Hepatocyte (in vitro differentiated cells): ENCODE results near the gene FAM131C. TPM values are rescaled to one million over a fixed set of nuclear protein-coding genes. Genes with fewer than 3 reads are reported as not detected.
"Not testable (repeated sequence)": the region's sequence is repeated elsewhere in the genome, so short reads cannot be mapped to it uniquely, and the experiment has no call there.

Experiments used
- DNase-seq: peaks from one replicate; pipeline ENCODE4 v3.0.0-alpha.2; 2016; ENCODE audit warnings: low spot score
- H2AFZ ChIP-seq: fragments of 200-600 bp; sonication (generic); 2 replicates; pipeline ENCODE4 v1.6.0; 2016; ENCODE audit warnings: antibody characterized with exemption, mild to moderate bottlenecking
- H3K27ac ChIP-seq: fragments of 200-600 bp; sonication (generic); 2 replicates; pipeline ENCODE4 v1.5.1; 2016; ENCODE audit warnings: mild to moderate bottlenecking
- H3K27me3 ChIP-seq: fragments of 200-600 bp; sonication (generic); 2 replicates; pipeline ENCODE4 v1.6.1; 2016
- H3K36me3 ChIP-seq: fragments of 200-600 bp; sonication (generic); replicated peaks from 2 replicates; pipeline ENCODE4 v1.5.1; 2016; ENCODE audit warnings: low read depth; ENCODE audit not compliant: insufficient read depth
- H3K4me1 ChIP-seq: fragments of 200-600 bp; sonication (generic); 2 replicates; pipeline ENCODE4 v1.5.1; 2016; ENCODE audit warnings: mild to moderate bottlenecking, moderate library complexity; ENCODE audit not compliant: insufficient read depth
- H3K4me2 ChIP-seq: fragments of 200-600 bp; sonication (generic); 2 replicates; pipeline ENCODE4 v1.6.0; 2016
- H3K4me3 ChIP-seq: fragments of 200-600 bp; sonication (generic); 2 replicates; pipeline ENCODE4 v1.5.1; 2016; ENCODE audit warnings: mild to moderate bottlenecking
- H3K79me2 ChIP-seq: fragments of 200-600 bp; sonication (generic); 2 replicates; pipeline ENCODE4 v1.6.0; 2017; ENCODE audit warnings: mild to moderate bottlenecking
- H3K9me2 ChIP-seq: fragments of 200-600 bp; sonication (generic); replicated peaks from 2 replicates; pipeline ENCODE4 v1.6.0; 2017; ENCODE audit warnings: mild to moderate bottlenecking; ENCODE audit not compliant: insufficient read depth
- H3K9me3 ChIP-seq: fragments of 200-600 bp; sonication (generic); 2 replicates; pipeline ENCODE4 v1.5.1; 2016; ENCODE audit warnings: low read depth, mild to moderate bottlenecking
- H4K20me1 ChIP-seq: fragments of 200-600 bp; sonication (generic); 2 replicates; pipeline ENCODE4 v1.6.0; 2016; ENCODE audit warnings: mild to moderate bottlenecking; ENCODE audit not compliant: insufficient read depth, poor library complexity, severe bottlenecking
- EZH2 ChIP-seq: fragments of 200-600 bp; sonication (generic); IDR thresholded peaks from 2 replicates; pipeline ENCODE4 v1.6.1; 2016; ENCODE audit warnings: antibody characterized with exemption, mild to moderate bottlenecking, borderline replicate concordance
- EZH2phosphoT487 ChIP-seq: fragments of 200-600 bp; sonication (generic); IDR thresholded peaks from one replicate; pipeline ENCODE4 v1.6.1; 2018; ENCODE audit warnings: antibody characterized with exemption, mild to moderate bottlenecking, low read depth, moderate library complexity; ENCODE audit not compliant: unreplicated experiment, severe bottlenecking
- WGBS: methylation state at CpG from one replicate; pipeline ENCODE4 v1.1.6; 2016; ENCODE audit warnings: low lambda C conversion rate; ENCODE audit errors: missing lambda C conversion rate; 5-methylcytosine and 5-hydroxymethylcytosine counted together
- polyA plus RNA-seq: library from polyadenylated mRNA; unstranded; fragments of >200 nt; fragmentation: Nextera tagmentation; extraction: Ambion mirVana; gene quantifications from 2 replicates; pipeline ENCODE4 v1.2.1, GENCODE V29; 2016
- total RNA-seq: library from RNA; depleted of rRNA; stranded (reverse); fragments of >200 nt; gene quantifications from 2 replicates; pipeline ENCODE4 v1.2.3, GENCODE V29; 2014
- TF ChIP-seq, protein P1 (sequence below): fragments of 200-600 bp; sonication (generic); IDR thresholded peaks from 2 replicates; pipeline ENCODE4 v1.5.1; 2016; ENCODE audit warnings: antibody characterized with exemption, mild to moderate bottlenecking; ENCODE audit not compliant: poor library complexity

Gene FAM131C
- total and polyA plus RNA-seq, 2 experiments from 2014 or later: 3.5 to 7.5 TPM

DNA sequence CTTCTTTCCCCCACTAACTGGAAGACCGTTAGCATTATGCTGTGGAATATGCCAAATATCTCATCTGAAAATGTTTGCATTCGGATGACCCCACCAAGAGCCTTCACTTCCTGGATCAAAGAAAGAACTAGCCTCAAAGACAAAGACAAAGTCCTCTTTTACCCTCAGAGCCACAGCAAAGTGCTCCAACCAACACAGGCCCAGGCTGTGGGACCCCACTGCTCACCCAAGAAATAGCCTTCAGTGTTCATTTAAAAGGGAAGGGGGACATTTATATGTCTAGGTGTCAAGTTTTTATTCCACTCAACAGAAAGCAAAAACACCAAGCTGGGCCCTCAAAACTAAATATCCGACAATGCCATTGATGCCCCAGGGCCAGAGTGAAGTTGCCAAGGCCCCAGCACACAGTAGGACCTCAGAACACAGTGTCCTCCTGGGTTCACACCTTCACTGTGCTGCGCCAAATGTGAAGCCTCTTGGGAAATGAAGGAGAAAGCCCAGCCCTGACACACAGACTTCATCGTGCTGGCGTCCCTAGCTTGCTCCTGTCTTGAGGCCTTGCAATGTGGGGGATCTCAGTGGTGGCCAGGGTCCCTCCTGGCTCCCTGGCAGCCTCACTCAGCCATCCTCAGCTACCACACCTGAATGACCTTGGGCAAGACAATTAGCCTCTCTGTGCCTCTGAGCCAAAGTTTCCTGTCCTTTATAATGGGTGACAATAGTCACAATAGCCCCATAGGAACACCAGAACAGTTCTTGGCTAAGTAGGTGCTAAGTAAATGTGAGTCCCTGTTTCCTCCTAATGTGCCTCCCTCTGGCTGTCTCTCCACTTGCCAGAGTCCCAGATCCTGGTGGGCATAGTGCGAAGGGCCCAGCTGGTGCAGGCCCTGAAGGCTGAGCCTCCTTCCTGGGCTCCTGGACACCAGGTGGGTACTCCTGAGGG is 18.6 kb downstream of the FAM131C start:
- TF ChIP-seq EZH2: no peak
- TF ChIP-seq EZH2phosphoT487: no peak
- TF ChIP-seq, protein P1, sequence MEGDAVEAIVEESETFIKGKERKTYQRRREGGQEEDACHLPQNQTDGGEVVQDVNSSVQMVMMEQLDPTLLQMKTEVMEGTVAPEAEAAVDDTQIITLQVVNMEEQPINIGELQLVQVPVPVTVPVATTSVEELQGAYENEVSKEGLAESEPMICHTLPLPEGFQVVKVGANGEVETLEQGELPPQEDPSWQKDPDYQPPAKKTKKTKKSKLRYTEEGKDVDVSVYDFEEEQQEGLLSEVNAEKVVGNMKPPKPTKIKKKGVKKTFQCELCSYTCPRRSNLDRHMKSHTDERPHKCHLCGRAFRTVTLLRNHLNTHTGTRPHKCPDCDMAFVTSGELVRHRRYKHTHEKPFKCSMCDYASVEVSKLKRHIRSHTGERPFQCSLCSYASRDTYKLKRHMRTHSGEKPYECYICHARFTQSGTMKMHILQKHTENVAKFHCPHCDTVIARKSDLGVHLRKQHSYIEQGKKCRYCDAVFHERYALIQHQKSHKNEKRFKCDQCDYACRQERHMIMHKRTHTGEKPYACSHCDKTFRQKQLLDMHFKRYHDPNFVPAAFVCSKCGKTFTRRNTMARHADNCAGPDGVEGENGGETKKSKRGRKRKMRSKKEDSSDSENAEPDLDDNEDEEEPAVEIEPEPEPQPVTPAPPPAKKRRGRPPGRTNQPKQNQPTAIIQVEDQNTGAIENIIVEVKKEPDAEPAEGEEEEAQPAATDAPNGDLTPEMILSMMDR: no peak
- Histone ChIP-seq H3K9me2 (no peaks in the 10 kb centered on the region), H4K20me1 (no peaks in the 10 kb centered on the region), H3K4me1 (no peaks in the 10 kb centered on the region), H3K27me3 (no peaks in the 10 kb centered on the region), H3K36me3 (no peaks in the 10 kb centered on the region), H3K79me2 (no peaks in the 10 kb centered on the region), H3K9me3 (no peaks in the 10 kb centered on the region), H3K4me3 (no peak overlapping the region), H2AFZ (no peak overlapping the region), H3K27ac (no peak overlapping the region), H3K4me2 (no peak overlapping the region)
- no peak for DNase-seq
- 92% methylated on average over 7 of the region's 7 CpGs for WGBS

DNA sequence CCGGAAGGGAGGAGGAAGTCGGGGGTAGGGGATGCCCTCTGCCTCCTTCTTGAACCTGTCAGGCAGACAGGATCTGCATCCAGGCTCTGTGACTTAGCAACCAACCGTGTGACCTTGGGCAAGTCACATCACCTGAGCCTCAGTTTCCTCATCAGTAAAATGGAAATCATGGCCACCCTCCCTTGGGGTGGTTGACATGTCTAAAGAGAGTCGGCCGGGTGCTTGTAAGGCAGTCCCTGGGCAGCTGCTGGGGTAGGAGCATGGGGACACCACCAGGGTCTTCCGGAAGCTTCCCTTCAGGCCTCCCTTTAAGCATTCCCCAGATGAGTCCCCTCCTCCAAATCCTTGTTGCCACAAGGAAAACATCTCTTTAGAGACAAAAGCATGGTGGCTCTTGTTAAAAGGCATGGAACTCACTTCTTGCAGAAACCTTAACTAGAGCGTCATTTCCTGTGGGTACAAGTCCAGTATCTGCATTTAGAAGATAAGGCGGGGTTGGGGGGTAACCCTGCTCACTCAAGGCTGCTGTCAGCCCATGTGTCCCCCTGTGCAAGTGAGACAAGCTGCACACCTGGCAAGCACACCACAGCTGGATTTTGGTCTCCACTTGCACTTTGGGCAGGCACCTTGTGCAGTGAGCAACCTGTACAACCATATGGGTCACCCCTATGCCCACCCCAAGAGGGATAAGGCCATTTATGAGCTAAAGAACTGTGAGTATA is 19.5 kb downstream of the FAM131C start:
- Histone ChIP-seq H3K4me1 (peaks cover 2% of the 10 kb centered on the region), H4K20me1 (no peaks in the 10 kb centered on the region), H3K36me3 (no peaks in the 10 kb centered on the region), H3K79me2 (no peaks in the 10 kb centered on the region), H3K9me2 (no peaks in the 10 kb centered on the region), H3K27ac (no peak overlapping the region), H3K4me2 (no peak overlapping the region), H2AFZ (no peak overlapping the region), H3K9me3 (no peaks in the 10 kb centered on the region), H3K4me3 (no peak overlapping the region), H3K27me3 (no peaks in the 10 kb centered on the region)
- WGBS: 98% methylated on average over 8 of the region's 8 CpGs
- TF ChIP-seq EZH2 (no peak), EZH2phosphoT487 (no peak)
- TF ChIP-seq, protein P1: no peak
- DNase-seq: no peak

DNA sequence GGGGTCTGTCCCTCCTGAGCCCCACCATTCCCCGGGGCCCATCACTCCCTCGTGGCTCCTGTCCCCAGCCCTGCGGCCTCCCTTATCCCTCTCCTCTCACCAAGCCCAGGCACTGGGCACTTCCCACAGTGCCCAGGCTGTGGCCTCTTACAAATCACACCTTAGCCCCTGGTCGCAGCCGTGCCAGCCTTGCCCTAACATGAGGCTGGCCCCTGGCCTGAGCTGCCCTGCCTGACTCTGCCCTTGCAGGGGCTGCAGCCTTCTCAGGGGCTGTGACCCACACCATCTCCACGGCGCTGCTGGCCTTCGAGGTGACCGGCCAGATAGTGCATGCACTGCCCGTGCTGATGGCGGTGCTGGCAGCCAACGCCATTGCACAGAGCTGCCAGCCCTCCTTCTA is 21.5 kb downstream of the FAM131C start:
- H3K9me2 ChIP-seq, H3K27me3 ChIP-seq, DNase-seq, H3K36me3 ChIP-seq, H3K4me1 ChIP-seq, H2AFZ ChIP-seq, H3K27ac ChIP-seq, H3K79me2 ChIP-seq, H4K20me1 ChIP-seq, H3K4me2 ChIP-seq, H3K4me3 ChIP-seq, H3K9me3 ChIP-seq: not testable (repeated sequence)
- over 99% methylated on average over 12 of the region's 12 CpGs for WGBS

DNA sequence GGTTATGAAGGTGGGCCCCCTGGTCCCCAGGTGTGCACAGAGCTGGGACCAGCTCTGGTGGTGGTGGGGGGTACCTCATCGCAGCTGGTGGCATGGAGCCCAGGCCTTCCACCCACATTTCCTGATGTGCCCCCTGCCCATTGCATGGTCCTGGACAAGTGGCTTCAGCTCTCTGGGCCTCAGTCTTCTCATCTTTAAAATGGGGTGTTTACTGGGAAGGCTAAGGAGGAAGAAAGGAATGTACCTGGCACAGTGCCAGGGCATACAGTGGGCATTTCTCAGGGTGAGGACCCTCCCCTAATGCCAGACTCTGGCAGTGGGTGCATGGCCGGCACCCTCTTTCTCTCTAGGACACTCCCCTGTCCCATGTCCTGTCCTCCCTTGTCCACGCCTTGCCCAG is 22.4 kb downstream of the FAM131C start:
- Histone ChIP-seq H3K27ac (no peak overlapping the region), H3K9me3 (no peaks in the 10 kb centered on the region)

More for the DNA sequence above, 22.4 kb downstream of the FAM131C start:
- Histone ChIP-seq H3K4me1 (peaks cover 7% of the 10 kb centered on the region), H3K36me3 (no peaks in the 10 kb centered on the region), H4K20me1 (no peaks in the 10 kb centered on the region), H3K9me2 (no peaks in the 10 kb centered on the region), H2AFZ (no peak overlapping the region), H3K4me2 (no peak overlapping the region), H3K79me2 (no peaks in the 10 kb centered on the region), H3K27me3 (no peaks in the 10 kb centered on the region), H3K4me3 (no peak overlapping the region)
- DNase-seq: no peak
- 95% methylated on average over 3 of the region's 3 CpGs for WGBS
- TF ChIP-seq EZH2phosphoT487: no peak
